Activated CD4-positive, alpha-beta T cell treated with anti-CD3 and anti-CD28 coated beads for 24 hours (primary cell): ENCODE results near the gene CBLN3.
A peak's percentile ranks its signal among the peaks of the same experiment; 100 is the strongest.

ENCODE experiments used
- DNase-seq, 2 donors: peaks; one replicate each; pipeline ENCODE4 v3.0.0-alpha.2; 2020; ENCODE audit warnings: low read depth in 2 of 2

The CBLN3 gene

GRCh38 chr14:24439257-24439656 lies 9.8 kb upstream of the CBLN3 start:
- no peak for DNase-seq

- no peak for DNase-seq
Observed at GRCh38 chr14:24438223-24439097, 9.0 kb upstream of the CBLN3 start.

GRCh38 chr14:24437736-24438067 lies 8.2 kb upstream of the CBLN3 start:
- DNase-seq = no peak

- DNase-seq = no peak
Observed at GRCh38 chr14:24437020-24437735, 7.7 kb upstream of the CBLN3 start.

GRCh38 chr14:24436355-24437019 lies 7.0 kb upstream of the CBLN3 start:
- no peak for DNase-seq

GRCh38 chr14:24435998-24436354 lies 6.5 kb upstream of the CBLN3 start:
- DNase-seq = no peak

GRCh38 chr14:24435192-24435810 lies 5.8 kb upstream of the CBLN3 start:
- no peak for DNase-seq

GRCh38 chr14:24434676-24435075 lies 5.2 kb upstream of the CBLN3 start:
- no peak for DNase-seq

GRCh38 chr14:24434036-24434435 lies 4.6 kb upstream of the CBLN3 start:
- no peak for DNase-seq

GRCh38 chr14:24432259-24433131 lies 3.0 kb upstream of the CBLN3 start:
- no peak for DNase-seq

- DNase-seq = peak; percentile 87 to 88
Observed at GRCh38 chr14:24431569-24432258, 2.2 kb upstream of the CBLN3 start.

GRCh38 chr14:24430682-24431568 lies 1.5 kb upstream of the CBLN3 start:
- peak; percentile 29 to 58 for DNase-seq

GRCh38 chr14:24430143-24430681 lies 744 bp upstream of the CBLN3 start:
- DNase-seq = peak; percentile 23 to 48

GRCh38 chr14:24428628-24429394 lies 657 bp downstream of the CBLN3 start:
- DNase-seq = no peak

GRCh38 chr14:24427537-24428508 lies 1.6 kb downstream of the CBLN3 start:
- no peak for DNase-seq

- DNase-seq = no peak
Observed at GRCh38 chr14:24426912-24427536, 2.4 kb downstream of the CBLN3 start.
